Heart right ventricle (tissue), 16 donors: ENCODE data around the gene STK11. TPM values are rescaled to one million over a fixed set of nuclear protein-coding genes. Genes with fewer than 3 reads are reported as not detected.
A peak's percentile ranks its signal among the peaks of the same experiment; 100 is the strongest.

Source experiments
- ATAC-seq, 8 donors: fragments of 200-7000 bp; cut with Tn5 transposase; one replicate each; pipeline ENCODE4 v1.9.1; 2020; ENCODE audit warnings: mild to moderate bottlenecking in 8 of 8, moderate library complexity in 8 of 8, moderate number of reproducible peaks in 1 of 8
- DNase-seq, 2 donors: peaks; one replicate each; pipeline ENCODE4 v3.0.0-alpha.2; 2020
- H3K27ac ChIP-seq, 10 donors: fragments of 200-600 bp; sonication (generic) in 2 of 10; one replicate each; pipeline versions ENCODE4 v1.5.0 to v1.8.0; 2020 to 2022; ENCODE audit warnings: mild to moderate bottlenecking in 3 of 10
- H3K27me3 ChIP-seq, 7 donors: fragments of 200-600 bp; one replicate each; pipeline ENCODE4 v1.8.0; 2021 to 2022; ENCODE audit warnings: mild to moderate bottlenecking in 2 of 7
- H3K36me3 ChIP-seq, 9 donors: fragments of 200-600 bp; sonication (generic) in 1 of 9; one replicate each; pipeline versions ENCODE4 v1.5.0 to v1.8.0; 2020 to 2022; ENCODE audit warnings: mild to moderate bottlenecking in 2 of 9
- H3K4me1 ChIP-seq, 9 donors: fragments of 200-600 bp; sonication (generic) in 1 of 9; one replicate each; pipeline versions ENCODE4 v1.5.0 to v1.8.0; 2020 to 2022; ENCODE audit warnings: mild to moderate bottlenecking in 4 of 9
- H3K4me3 ChIP-seq, 10 donors: fragments of 200-600 bp; sonication (generic) in 2 of 10; one replicate each; pipeline versions ENCODE4 v1.5.0 to v1.8.0; 2020 to 2022; ENCODE audit warnings: mild to moderate bottlenecking in 7 of 10, moderate library complexity in 2 of 10
- H3K9me3 ChIP-seq, 11 donors: fragments of 200-600 bp in 10 of 11; sonication (generic) in 2 of 11; one replicate each; pipeline versions ENCODE4 v1.5.0 to v1.8.0; 2013 to 2022; ENCODE audit warnings: mild to moderate bottlenecking in 2 of 11, control low read depth in 1 of 11, moderate library complexity in 1 of 11
- WGBS, 2 donors: extraction: QIAGEN DNeasy Blood & Tissue Kit; methylation state at CpG; one replicate each; pipeline ENCODE4 v1.1.7; 2013; ENCODE audit warnings: inconsistent platforms in 1 of 2; 5-methylcytosine and 5-hydroxymethylcytosine counted together
- intact Hi-C, 10 donors: fragments of 100-400 bp; cut with DNase I; formaldehyde crosslinking; loops; one replicate each; pipeline versions ENCODE4 v1.11.1 to v1.14.2; 2022
- polyA plus RNA-seq, 2 donors: library from polyadenylated mRNA; stranded (reverse); fragments of 200-250 nt; gene quantifications; one replicate each; pipeline ENCODE4 v1.2.3, GENCODE V29; 2013
- total RNA-seq, 10 donors: library from RNA; stranded (reverse); fragmentation: NEBNext Ultra II Directional in 3 of 10; extraction: Animal tissue kit (Norgen Biotek cat#: 25700) in 3 of 10; gene quantifications; one replicate each; pipeline versions ENCODE4 v1.2.1 to v1.2.4, GENCODE V29; 2021 to 2023
- TF ChIP-seq, protein P1 (sequence below), 9 donors: fragments of 200-600 bp; sonication (generic) in 2 of 9; IDR thresholded peaks; one replicate each; pipeline versions ENCODE4 v1.5.0 to v1.8.0; 2021 to 2022; ENCODE audit warnings: antibody characterized with exemption in 9 of 9, mild to moderate bottlenecking in 5 of 9, moderate library complexity in 1 of 9
- donor health status: Arrhythmogenic right ventricular cardiomyopathy.
- donor health status: ischemic (EF 13 %, LVEDD 7.1; RV severe dilation, severe dysfunction).
- donor health status: healthy with polysubstance abuse.
- donor health status: DM: no; HTN: yes; CAD: no.
- donor health status: DM: no; HTN: no; CAD: no.
- donor health status: ischemic (EF 25% LVEDD 6.9; RV normal size, moderate dysfunction).
- donor health status: ischemic (EF 25% LVEDD 5.7; RV mildly dilated, moderate dysfunction).
- donor health status: healthy.
- donor health status: DM: yes; HTN: yes; CAD: no.
- donor health status: Ischemic cardiomyopathy.
- donor health status: ischemic (EF 35%, LVEDD 5.7; RV mildly dilated, moderate dysfunction).
- donor health status: nonischemic (EF 11% LVEDD 7.7; RV severe dilation, severe dysfunction).
- donor health status: DM: yes; HTN: yes; CAD: no.
- donor health status: PGD.
- donor health status: ischemic (EF 29% LVEDD 5.4; RV normal size, mild dysfunction).
- donor health status: nonischemic (EF 23%, LVEDD 6.1; RV moderate dilation, normal function).

The STK11 gene
- total and polyA plus RNA-seq, 12 donors: 41.1 to 71.6 (median 46.6) TPM

DNA sequence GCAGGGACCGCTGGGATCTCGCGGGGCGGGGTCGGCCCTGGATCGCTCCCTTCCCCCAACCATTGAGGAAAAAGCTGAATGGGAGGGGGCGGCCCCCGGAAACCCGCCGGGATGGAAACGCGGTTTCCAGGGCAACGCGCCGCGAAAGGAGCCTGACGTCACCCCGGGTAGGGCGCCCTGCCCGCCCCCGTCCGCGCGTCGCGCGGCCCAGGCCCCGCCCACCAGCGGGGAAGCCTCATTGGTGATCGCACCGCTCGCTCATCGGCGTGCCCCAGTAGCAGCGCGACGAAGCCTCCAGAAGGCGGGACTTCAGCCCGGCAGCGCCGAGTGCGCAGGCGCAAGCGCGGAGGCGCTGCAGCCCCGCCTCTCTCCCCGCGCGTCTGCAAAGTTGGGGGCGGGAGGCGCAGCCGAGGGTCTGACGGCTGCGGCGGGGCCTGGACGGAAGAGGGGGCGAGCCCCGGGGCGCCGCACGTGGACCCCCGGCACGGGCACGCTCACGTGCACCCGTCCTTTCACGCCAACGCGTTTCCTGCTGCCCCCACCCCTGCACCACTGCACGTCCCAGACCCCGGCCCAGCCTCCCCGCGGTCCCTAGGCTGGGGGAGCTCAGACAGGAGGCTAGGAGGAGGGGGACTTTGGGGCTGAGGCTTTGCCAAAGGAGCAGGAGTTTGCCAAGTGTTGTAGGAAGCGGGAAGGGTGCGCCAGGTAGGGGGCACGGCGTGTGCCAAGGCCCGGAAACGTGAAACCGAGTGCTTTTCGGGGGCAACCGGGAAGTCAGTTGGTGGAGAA is 55.4 kb downstream of the STK11 start:
- intact Hi-C loops: no loop called here
- ATAC-seq: peak; percentile 76 to 90 (median 82)

DNA sequence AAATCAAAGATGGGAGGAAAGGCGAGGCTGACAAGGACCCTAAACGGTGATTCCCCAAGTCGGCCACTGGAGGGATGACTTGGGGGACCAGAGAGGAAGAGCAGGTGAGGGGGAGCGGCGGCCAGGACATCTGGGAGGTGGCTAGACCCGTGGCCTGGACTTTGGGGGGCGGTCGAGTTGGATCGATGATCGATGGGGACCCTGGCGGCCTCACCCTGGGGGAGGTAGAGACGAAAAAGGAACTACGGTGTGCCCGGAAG is 55.9 kb downstream of the STK11 start:
- H3K4me3 ChIP-seq: peak overlapping the region in 9 of 10 donors; percentile 53 to 96 (median 69)
- peak overlapping the region; percentile 60 to 100 (median 96) for H3K27ac ChIP-seq
- DNase-seq (peak in 1 of 2 donors; percentile 38), ATAC-seq (no peak)
- H3K4me1 ChIP-seq: peaks cover 43 to 84% (median 78%) of the 10 kb centered on the region in 9 donors
- H3K27me3 ChIP-seq: no peaks in the 10 kb centered on the region
- no peaks in the 10 kb centered on the region for H3K9me3 ChIP-seq
- peaks cover 0 to 29% (median 18%) of the 10 kb centered on the region in 9 donors for H3K36me3 ChIP-seq
- 17 to 22% methylated on average over 14 of the region's 14 CpGs for WGBS, 2 donors
- intact Hi-C loops: no loop called here
- TF ChIP-seq, protein P1, sequence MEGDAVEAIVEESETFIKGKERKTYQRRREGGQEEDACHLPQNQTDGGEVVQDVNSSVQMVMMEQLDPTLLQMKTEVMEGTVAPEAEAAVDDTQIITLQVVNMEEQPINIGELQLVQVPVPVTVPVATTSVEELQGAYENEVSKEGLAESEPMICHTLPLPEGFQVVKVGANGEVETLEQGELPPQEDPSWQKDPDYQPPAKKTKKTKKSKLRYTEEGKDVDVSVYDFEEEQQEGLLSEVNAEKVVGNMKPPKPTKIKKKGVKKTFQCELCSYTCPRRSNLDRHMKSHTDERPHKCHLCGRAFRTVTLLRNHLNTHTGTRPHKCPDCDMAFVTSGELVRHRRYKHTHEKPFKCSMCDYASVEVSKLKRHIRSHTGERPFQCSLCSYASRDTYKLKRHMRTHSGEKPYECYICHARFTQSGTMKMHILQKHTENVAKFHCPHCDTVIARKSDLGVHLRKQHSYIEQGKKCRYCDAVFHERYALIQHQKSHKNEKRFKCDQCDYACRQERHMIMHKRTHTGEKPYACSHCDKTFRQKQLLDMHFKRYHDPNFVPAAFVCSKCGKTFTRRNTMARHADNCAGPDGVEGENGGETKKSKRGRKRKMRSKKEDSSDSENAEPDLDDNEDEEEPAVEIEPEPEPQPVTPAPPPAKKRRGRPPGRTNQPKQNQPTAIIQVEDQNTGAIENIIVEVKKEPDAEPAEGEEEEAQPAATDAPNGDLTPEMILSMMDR (IDR thresholded peaks at IDR 0.05): no peak

More for the DNA sequence above, 55.4 kb downstream of the STK11 start:
- peak; percentile 96 to 99 for DNase-seq
- Histone ChIP-seq H3K4me1 (peaks cover 40 to 84% (median 77%) of the 10 kb centered on the region in 9 donors), H3K4me3 (peak overlapping the region in 9 of 10 donors; percentile 53 to 96 (median 69)), H3K9me3 (no peaks in the 10 kb centered on the region), H3K36me3 (peaks cover under 1 to 34% (median 24%) of the 10 kb centered on the region in 9 donors), H3K27ac (peak overlapping the region; percentile 85 to 100 (median 98)), H3K27me3 (no peaks in the 10 kb centered on the region)
- TF ChIP-seq, protein P1 (IDR thresholded peaks at IDR 0.05): no peak
- WGBS, 2 donors: 1% methylated on average over 52 to 83 of the region's 83 CpGs

DNA sequence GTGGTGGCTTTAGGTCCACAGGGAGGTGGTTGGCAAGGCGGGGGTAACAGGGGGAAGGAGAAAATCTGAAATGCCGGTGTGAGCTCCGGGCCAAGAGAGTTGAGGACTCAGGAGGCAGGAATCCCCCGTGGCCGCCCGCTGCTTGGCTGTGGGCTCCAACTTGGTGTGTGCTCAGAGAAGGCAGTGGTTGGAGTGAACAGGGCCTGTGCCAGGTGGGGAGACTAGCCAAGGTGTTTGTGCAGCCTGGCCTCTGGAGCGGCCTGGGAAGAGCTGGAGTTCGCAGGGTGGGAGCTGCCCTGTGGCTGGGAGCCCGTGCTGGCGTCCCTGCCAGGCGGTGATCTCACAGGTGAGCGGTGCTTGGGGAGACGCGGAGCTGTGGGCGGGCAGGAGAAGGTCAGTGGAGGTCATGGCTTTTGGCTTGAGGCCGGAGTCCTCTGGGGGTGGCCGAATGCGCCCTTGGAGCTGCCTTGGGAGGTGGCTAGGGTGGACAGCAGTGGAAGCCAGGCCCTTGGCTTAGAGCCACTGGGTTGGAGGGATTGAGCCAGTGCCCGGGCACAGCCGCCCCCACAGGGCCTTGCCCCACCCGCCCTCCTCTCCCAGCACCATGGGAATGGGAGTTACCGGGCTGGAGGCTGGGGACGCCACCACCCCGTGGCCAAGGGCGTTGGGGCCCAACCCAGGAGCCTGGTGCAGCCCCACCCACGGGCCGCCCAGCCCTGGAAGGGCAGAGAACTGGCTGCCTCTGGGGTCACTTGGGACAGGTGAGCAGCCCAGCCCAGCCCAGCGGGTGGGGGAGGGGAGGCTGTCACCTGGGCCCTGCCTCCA is 56.4 kb downstream of the STK11 start:
- H3K27me3 ChIP-seq: no peaks in the 10 kb centered on the region
- intact Hi-C loops: no loop called here
- peak overlapping the region in 9 of 10 donors; percentile 53 to 96 (median 69) for H3K4me3 ChIP-seq
- H3K4me1 ChIP-seq: peaks cover 44 to 84% (median 77%) of the 10 kb centered on the region in 9 donors
- TF ChIP-seq, protein P1 (IDR thresholded peaks at IDR 0.05): no peak
- DNase-seq (peak; percentile 64 to 67), ATAC-seq (peak in 6 of 8 donors; percentile 0 to 15 (median 4))
- H3K27ac ChIP-seq: peak overlapping the region; percentile 60 to 100 (median 96)
- H3K9me3 ChIP-seq: no peaks in the 10 kb centered on the region
- 26 to 30% methylated on average over 26 to 27 of the region's 28 CpGs for WGBS, 2 donors
- H3K36me3 ChIP-seq: peaks cover 0 to 24% (median 13%) of the 10 kb centered on the region in 9 donors

DNA sequence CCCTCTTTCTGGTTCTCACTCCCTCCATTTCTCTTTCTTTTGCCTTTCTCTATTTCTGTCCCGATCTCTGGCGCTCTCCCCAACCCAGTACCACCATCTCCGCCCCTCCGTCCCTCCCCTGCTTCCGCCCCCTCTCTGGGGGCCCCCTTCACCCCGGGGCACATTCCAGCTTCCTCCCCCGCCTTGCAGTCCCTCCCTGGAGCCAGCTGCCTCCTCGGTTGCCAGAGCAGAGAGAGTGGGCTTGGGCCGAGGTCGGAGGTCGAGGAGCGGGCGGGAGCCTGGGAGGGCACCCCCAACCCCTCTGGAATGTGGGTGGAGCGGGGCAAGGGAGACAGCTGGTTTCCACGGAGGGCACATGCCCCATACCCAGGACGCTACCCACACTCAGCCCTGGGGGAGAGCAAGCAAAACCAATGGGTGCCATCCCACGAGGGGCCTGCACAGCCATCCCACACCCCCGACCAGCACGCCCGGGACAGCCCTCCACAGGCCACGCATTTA is 57.1 kb downstream of the STK11 start:
- peak in 1 of 2 donors; percentile 15 for DNase-seq
- no peaks in the 10 kb centered on the region for H3K9me3 ChIP-seq
- TF ChIP-seq, protein P1 (IDR thresholded peaks at IDR 0.05): no peak
- no peaks in the 10 kb centered on the region for H3K27me3 ChIP-seq
- peak overlapping the region in 3 of 10 donors; percentile 69 to 96 (median 76) for H3K4me3 ChIP-seq
- intact Hi-C loops: no loop called here
- WGBS, 2 donors: 67% methylated on average over 20 to 21 of the region's 21 CpGs
- H3K4me1 ChIP-seq: peaks cover 50 to 84% (median 77%) of the 10 kb centered on the region in 9 donors
- peaks cover 0 to 17% (median 6%) of the 10 kb centered on the region in 9 donors for H3K36me3 ChIP-seq
- ATAC-seq: no peak
- peak overlapping the region; percentile 60 to 100 (median 96) for H3K27ac ChIP-seq
